ENCODE data around the gene ARHGAP10.

ARHGAP10 gene

DNA sequence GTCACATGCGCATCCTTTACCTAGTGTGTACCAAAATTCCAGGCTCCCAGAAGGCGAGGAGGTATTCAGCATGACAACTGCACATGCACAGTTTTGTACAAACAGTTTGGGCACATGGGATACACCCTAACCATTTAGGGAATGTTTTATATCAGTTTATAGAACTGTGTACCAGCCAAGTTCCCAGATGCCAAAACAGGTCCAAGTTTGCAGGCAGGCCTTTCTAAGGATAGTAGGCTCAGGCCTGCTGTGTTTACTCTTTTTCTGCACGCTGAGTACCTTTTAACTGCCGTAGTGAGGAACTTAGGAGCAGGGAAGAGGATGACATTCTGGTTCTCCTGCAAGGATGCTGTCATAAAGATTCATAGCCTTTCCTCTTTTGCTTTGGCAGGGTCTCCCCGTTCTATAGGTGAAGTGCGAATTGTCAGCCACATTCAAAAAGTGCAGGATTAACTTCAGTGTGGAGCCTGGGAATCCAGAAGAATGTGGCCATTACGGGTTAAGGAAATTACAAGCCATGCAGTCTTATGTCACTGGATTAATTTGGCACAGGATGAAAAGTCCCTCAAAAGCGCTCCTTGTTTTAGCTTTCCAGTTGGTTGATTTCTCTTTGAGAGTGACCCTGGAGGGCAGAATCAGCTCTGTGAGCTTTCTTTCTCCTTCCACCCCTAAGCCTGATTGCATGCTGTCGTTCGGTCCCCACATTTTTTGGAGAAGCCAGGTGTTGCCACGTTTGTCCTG lies 259.8 kb downstream of the ARHGAP10 start:
- no peak overlapping the region for H3K27ac ChIP-seq (ENCODE audit: low read length)
- H3K9me3 ChIP-seq (replicated peaks; ENCODE audit: insufficient read depth, low read length) = no peaks in the 10 kb centered on the region
- TF ChIP-seq EZH2 (optimal IDR thresholded peaks at IDR 0.05; ENCODE audit: low read depth, low read length) = no peak
- TF ChIP-seq EZH2phosphoT487 (IDR thresholded peaks at IDR 0.05; ENCODE audit: low read length) = no peak
- no peak for TF ChIP-seq CTCF (IDR thresholded peaks at IDR 0.05; ENCODE audit: low read length)
- no peaks in the 10 kb centered on the region for H3K27me3 ChIP-seq (replicated peaks; ENCODE audit: insufficient read depth, low read length)
- no peaks in the 10 kb centered on the region for H3K9me2 ChIP-seq (replicated peaks; ENCODE audit: insufficient read depth, low read length)
- no peaks in the 10 kb centered on the region for H3K79me2 ChIP-seq (ENCODE audit: low read length)
- H3K36me3 ChIP-seq (replicated peaks; ENCODE audit: insufficient read depth, low read length) = no peaks in the 10 kb centered on the region
- H3F3A ChIP-seq (ENCODE audit: insufficient read depth, low read length) = no peaks in the 10 kb centered on the region
- H3K4me1 ChIP-seq (ENCODE audit: low read length) = no peaks in the 10 kb centered on the region
- no peaks in the 10 kb centered on the region for H4K20me1 ChIP-seq (ENCODE audit: insufficient read depth, low read length)
- H2AFZ ChIP-seq (ENCODE audit: low read length) = no peak overlapping the region
- no peak for DNase-seq
- H3K4me2 ChIP-seq (ENCODE audit: low read depth, low read length) = no peak overlapping the region
- no peak overlapping the region for H3K4me3 ChIP-seq (ENCODE audit: low read length)
- no peak overlapping the region for H3K9ac ChIP-seq (ENCODE audit: low read length)

- H3K4me3 ChIP-seq (ENCODE audit: low read length) = no peak overlapping the region
- TF ChIP-seq CTCF (IDR thresholded peaks at IDR 0.05; ENCODE audit: low read length) = no peak
- no peak for TF ChIP-seq EZH2phosphoT487 (IDR thresholded peaks at IDR 0.05; ENCODE audit: low read length)
- no peak for TF ChIP-seq EZH2 (optimal IDR thresholded peaks at IDR 0.05; ENCODE audit: low read depth, low read length)
- no peaks in the 10 kb centered on the region for H3F3A ChIP-seq (ENCODE audit: insufficient read depth, low read length)
- H3K27me3 ChIP-seq (replicated peaks; ENCODE audit: insufficient read depth, low read length) = no peaks in the 10 kb centered on the region
- H3K9me3 ChIP-seq (replicated peaks; ENCODE audit: insufficient read depth, low read length) = no peaks in the 10 kb centered on the region
- no peak for DNase-seq
- no peak overlapping the region for H3K27ac ChIP-seq (ENCODE audit: low read length)
- H3K9me2 ChIP-seq (replicated peaks; ENCODE audit: insufficient read depth, low read length) = no peaks in the 10 kb centered on the region
- no peaks in the 10 kb centered on the region for H3K4me1 ChIP-seq (ENCODE audit: low read length)
- H3K9ac ChIP-seq (ENCODE audit: low read length) = no peak overlapping the region
- H2AFZ ChIP-seq (ENCODE audit: low read length) = no peak overlapping the region
- H4K20me1 ChIP-seq (ENCODE audit: insufficient read depth, low read length) = no peaks in the 10 kb centered on the region
- H3K4me2 ChIP-seq (ENCODE audit: low read depth, low read length) = no peak overlapping the region
- H3K79me2 ChIP-seq (ENCODE audit: low read length) = no peaks in the 10 kb centered on the region
- H3K36me3 ChIP-seq (replicated peaks; ENCODE audit: insufficient read depth, low read length) = no peaks in the 10 kb centered on the region
Observed at GRCh38 chr4:147994076-147994475, 262.2 kb downstream of the ARHGAP10 start.

DNA sequence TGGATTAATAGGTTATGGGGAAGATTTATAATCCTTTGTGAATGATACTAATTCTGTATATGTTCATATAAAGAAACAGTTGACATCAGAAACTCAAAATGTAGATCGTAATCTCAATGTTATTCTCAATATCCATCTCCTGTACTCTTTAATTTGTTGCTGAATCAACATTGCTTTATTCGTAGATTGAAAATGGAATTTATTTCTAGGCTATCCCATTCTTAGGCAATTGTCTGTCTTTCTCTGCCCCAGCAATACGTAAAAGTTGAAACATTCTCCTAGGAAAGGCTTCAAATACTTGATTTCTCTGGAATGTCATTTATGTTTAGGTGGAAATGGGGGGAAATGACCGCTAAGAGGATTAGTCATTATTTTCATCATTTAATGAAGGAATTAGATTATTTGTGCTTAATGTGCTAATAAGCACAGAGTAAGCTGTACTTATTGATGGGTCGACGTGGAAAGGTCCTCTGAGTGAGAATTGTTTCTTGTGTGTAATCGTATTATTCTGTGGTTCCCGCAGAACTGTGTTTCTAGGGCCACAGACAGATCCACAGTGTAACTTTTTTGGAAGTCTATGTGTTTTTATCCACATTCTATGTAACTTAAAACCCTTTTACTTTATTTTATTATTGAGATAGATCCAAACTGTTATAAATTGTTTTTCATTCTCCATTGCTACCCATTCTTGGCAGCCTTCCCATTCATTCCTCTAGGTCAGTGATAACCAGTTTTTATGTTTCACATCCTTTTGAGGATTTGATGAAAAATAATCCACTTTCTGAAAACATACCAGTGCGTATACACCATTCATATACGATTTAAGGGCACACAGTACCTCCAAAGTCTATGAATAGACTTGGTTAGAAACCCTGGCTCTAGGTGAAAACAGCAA lies 262.9 kb downstream of the ARHGAP10 start:
- Histone ChIP-seq H3K4me1 (ENCODE audit: low read length) (no peaks in the 10 kb centered on the region), H3K4me2 (ENCODE audit: low read depth, low read length) (no peak overlapping the region), H3K9me3 (replicated peaks; ENCODE audit: insufficient read depth, low read length) (no peaks in the 10 kb centered on the region), H3K36me3 (replicated peaks; ENCODE audit: insufficient read depth, low read length) (no peaks in the 10 kb centered on the region), H3K4me3 (ENCODE audit: low read length) (no peak overlapping the region), H4K20me1 (ENCODE audit: insufficient read depth, low read length) (no peaks in the 10 kb centered on the region), H3K9me2 (replicated peaks; ENCODE audit: insufficient read depth, low read length) (no peaks in the 10 kb centered on the region), H2AFZ (ENCODE audit: low read length) (no peak overlapping the region), H3K27me3 (replicated peaks; ENCODE audit: insufficient read depth, low read length) (no peaks in the 10 kb centered on the region), H3K27ac (ENCODE audit: low read length) (no peak overlapping the region), H3K9ac (ENCODE audit: low read length) (no peak overlapping the region), H3K79me2 (ENCODE audit: low read length) (no peaks in the 10 kb centered on the region), H3F3A (ENCODE audit: insufficient read depth, low read length) (no peaks in the 10 kb centered on the region)
- TF ChIP-seq EZH2 (optimal IDR thresholded peaks at IDR 0.05; ENCODE audit: low read depth, low read length) = no peak
- no peak for TF ChIP-seq CTCF (IDR thresholded peaks at IDR 0.05; ENCODE audit: low read length)
- no peak for TF ChIP-seq EZH2phosphoT487 (IDR thresholded peaks at IDR 0.05; ENCODE audit: low read length)
- no peak for DNase-seq

Measured in MM.1S (cell line).